ENCODE data around the gene TBC1D22A.

The TBC1D22A gene

GRCh38 chr22:47056776-47057470, 294.5 kb downstream of the TBC1D22A start:
- DNase-seq (ENCODE audit: low read depth, low spot score): no peak

GRCh38 chr22:47057916-47058585, 295.6 kb downstream of the TBC1D22A start:
- DNase-seq (ENCODE audit: low read depth, low spot score): no peak

- no peak for DNase-seq (ENCODE audit: low read depth, low spot score)
Observed at GRCh38 chr22:47059076-47059475, 296.6 kb downstream of the TBC1D22A start.

DNA sequence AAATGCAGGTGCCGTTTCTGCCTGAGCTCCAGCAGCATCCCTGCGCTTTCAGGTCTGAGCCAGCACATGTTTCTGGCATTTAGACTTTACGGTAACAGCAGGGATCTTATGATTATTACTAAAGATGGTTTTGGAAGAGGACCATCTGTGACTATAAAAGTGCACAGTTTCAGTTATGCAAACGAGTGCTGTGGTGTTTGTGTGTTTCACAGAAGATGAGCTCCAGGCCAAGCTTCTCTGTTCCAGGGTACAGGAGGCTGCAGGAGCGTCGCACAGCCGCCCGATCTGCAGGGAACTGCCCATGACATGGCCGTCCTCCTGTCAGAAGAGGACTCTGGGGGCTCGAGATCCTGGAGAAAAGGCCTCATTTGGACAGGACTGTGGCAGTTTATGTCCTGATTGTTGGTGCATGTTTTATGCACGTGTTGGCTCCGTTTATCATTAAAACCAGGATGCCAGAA, 297.3 kb downstream of the TBC1D22A start:
- DNase-seq (ENCODE audit: low read depth, low spot score): no peak

GRCh38 chr22:47060718-47061117, 298.3 kb downstream of the TBC1D22A start:
- no peak for DNase-seq (ENCODE audit: low read depth, low spot score)

DNA sequence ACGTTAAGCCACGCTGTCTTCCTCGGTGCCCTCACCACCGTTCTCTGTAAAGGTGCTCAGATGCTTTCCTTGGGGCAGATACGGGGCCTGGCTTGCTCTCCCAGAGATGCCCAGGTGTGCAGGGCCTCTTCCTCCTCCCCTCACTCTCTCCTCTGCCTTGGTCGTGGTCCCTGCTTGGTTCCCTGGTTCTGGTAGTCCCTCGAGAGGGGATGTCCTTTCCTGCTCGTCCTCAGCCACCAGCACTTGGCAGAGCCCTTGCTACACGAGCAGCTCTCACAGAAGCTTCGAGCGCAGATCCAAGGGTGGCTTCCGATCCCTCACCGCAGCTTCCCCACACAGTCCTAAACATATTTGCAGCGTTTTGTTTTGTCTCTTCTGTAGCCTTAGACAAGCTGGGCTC, 298.8 kb downstream of the TBC1D22A start:
- no peak for DNase-seq (ENCODE audit: low read depth, low spot score)

- DNase-seq (ENCODE audit: low read depth, low spot score): no peak
Observed at GRCh38 chr22:47062126-47062525, 299.7 kb downstream of the TBC1D22A start.

DNA sequence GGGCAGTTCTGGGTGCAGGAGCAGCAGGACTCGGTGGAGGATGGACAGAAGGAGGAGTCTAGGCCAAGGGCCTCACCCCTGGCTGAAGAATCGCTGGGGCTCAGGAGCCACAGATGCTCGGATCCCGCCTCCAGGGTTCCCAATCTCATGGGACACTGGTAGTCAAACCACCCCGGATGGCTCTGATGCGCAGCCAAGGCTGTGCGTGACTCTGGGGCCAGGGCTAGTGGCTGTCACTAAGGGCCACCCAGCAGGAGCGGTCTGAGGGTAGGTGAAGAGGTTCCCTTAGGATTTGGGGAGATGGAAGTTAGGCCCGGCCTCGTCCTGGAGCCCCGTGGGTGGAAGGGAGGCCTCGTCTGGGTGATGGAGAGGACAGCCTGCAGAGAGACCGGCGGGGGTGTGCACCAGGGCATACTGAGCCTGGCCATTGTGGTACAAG, 300.6 kb downstream of the TBC1D22A start:
- no peak for DNase-seq (ENCODE audit: low read depth, low spot score)

DNA sequence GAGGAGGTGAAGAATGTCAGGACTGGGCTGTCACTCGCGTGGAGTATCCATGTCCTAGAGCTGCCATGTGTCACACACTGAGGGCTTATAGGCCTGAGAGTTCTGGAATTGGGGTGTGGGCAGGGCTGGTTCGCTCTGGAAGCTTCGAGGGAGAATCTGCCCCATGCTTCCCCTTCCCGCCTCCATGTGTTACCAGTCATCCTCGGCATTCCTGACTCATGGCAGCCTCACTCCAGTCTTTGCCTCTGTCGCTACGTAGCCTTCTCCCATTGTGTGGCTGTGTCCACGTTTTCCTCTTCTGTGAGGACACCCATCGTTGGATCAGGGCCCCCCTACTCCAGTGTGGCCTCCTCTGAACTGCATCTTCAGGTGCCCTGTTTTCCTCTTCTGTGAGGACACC, 301.2 kb downstream of the TBC1D22A start:
- no peak for DNase-seq (ENCODE audit: low read depth, low spot score)

- DNase-seq (ENCODE audit: low read depth, low spot score): no peak
Observed at GRCh38 chr22:47064016-47064415, 301.6 kb downstream of the TBC1D22A start.

DNA sequence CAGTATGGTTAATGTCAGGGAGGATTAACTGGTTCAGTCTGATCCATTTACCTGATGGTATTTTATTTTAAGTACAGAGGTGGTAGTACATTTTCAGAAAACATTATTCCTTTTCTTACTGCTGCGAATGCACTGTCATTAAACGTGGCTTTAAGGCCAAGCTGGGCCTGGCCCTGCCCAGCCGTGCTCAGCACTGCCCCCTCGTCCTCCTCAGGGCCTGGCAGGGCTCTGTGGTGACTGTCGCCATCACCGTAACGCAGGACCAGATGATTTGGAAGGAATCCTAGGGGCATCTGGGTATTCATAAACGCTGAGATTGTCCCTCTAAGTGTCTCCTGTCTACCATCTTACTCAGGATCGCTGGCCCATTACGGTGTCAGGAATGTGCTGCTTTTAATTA, 302.0 kb downstream of the TBC1D22A start:
- DNase-seq (ENCODE audit: low read depth, low spot score): no peak

GRCh38 chr22:47065756-47066615, 303.5 kb downstream of the TBC1D22A start:
- no peak for DNase-seq (ENCODE audit: low read depth, low spot score)

DNA sequence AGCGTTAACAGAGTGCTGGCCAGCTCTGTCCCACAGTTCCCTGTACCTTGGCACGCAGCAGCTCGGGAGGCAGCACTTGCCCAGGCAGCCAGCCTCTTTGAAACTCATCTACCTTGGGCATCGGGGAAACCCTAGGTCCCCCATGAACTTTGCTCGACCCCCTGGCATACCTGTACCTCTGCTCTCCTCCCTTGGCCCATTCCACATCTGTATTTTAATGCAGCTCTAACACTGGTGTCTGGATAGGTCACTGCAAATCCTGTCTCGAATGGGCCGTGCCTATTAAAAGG, 304.1 kb downstream of the TBC1D22A start:
- no peak for DNase-seq (ENCODE audit: low read depth, low spot score)

GRCh38 chr22:47067321-47067890, 305.0 kb downstream of the TBC1D22A start:
- DNase-seq (ENCODE audit: low read depth, low spot score): no peak

- DNase-seq (ENCODE audit: low read depth, low spot score): no peak
Observed at GRCh38 chr22:47067911-47068625, 305.6 kb downstream of the TBC1D22A start.

GRCh38 chr22:47068626-47068996, 306.2 kb downstream of the TBC1D22A start:
- DNase-seq (ENCODE audit: low read depth, low spot score): no peak

- no peak for DNase-seq (ENCODE audit: low read depth, low spot score)
Observed at GRCh38 chr22:47069270-47069669, 306.8 kb downstream of the TBC1D22A start.

DNA sequence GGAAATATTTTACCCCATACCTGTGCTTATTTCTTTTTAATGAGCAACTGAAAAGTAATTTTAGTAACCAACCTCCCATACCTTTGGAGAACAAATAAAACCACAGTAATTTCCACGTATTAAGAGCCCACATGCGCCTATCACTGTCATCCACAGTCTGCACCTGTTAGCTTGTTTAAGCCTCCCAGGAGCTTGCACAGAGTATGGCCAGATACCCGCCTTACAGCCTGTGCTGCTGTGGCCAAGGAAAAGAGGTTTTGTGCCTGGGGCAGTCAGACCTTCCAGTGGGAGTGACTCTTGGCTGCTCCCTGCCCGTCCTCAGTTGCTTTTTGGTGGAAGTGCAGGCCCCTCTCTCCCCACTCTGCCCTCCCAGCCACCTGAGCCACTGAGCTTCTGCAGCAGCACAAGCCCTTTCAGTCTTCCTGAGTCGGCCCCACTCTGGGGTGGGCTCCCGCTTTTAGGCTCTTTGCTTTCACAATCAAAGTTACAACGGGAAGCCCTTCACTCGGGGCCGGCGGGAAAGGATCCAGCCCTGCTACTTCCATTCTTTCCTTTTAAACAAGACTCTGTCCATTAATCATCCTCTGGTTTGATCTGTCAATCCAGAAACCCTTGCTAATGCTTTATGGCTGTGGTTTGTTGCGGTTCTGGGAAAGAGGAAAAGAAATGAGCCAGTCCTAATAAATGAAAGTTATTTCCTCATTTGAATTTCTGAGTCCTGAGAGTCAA, 308.8 kb downstream of the TBC1D22A start:
- DNase-seq (ENCODE audit: low read depth, low spot score): no peak

- DNase-seq (ENCODE audit: low read depth, low spot score): no peak
Observed at GRCh38 chr22:47071807-47072641, 309.6 kb downstream of the TBC1D22A start.

DNA sequence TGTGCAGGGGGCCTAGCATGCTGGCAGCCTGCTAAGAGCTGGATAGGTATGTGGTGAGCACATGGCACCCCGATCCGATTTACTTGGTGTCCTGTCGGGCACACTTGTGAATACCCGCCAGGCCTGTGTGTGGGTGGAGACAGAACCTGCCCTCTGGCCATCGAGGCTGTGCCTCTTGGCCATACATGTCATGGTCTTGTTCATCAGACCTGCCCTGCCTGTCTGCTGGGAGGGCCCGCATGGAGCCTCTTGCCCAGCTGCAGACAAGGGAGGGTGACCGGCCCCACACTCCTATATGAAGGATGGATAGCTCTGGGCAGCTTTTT, 310.2 kb downstream of the TBC1D22A start:
- no peak for DNase-seq (ENCODE audit: low read depth, low spot score)
